Panc1 (cell line): ENCODE results near the gene PALM2AKAP2. TPM values are rescaled to one million over a fixed set of nuclear protein-coding genes. Genes with fewer than 3 reads are reported as not detected.

Source experiments
- ATAC-seq: fragments of 200-7000 bp; cut with Tn5 transposase; 2 replicates; pipeline ENCODE4 v1.9.1; 2020; ENCODE audit warnings: mild to moderate bottlenecking, moderate library complexity
- BruUV-seq: library from RNA; stranded (reverse); fragments of 400-500 nt; replicated peaks from 2 replicates; lab custom pipeline; 2021; lab: Mats Ljungman, UMichigan
- CTCF ChIA-PET: fragments of 300-600 bp; sonication (Branson Sonifier 250); formaldehyde crosslinking; loops from one replicate; lab custom pipeline; 2022; ENCODE audit warnings: antibody characterized with exemption; lab: Charles Lee
- POLR2A ChIA-PET: fragments of 300-600 bp; sonication (Branson Sonifier 250); formaldehyde crosslinking; loops from one replicate; lab custom pipeline; 2022; ENCODE audit warnings: antibody characterized with exemption; lab: Charles Lee
- DNase-seq: peaks from one replicate; pipeline ENCODE4 v3.0.0-alpha.2; 2010; ENCODE audit warnings: low read depth, low spot score
- H3K27ac ChIP-seq: 2 replicates; pipeline ENCODE4 v1.5.1; 2011; ENCODE audit warnings: mild to moderate bottlenecking, low read length, inconsistent platforms
- H3K27me3 ChIP-seq: fragments of 200-500 bp; sonication (Bioruptor generic); 2 replicates; pipeline ENCODE4 v1.6.0; 2014; ENCODE audit warnings: low read length, inconsistent platforms; ENCODE audit not compliant: control insufficient read depth, insufficient read depth
- H3K36me3 ChIP-seq: fragments of 200-500 bp; sonication (Bioruptor generic); 2 replicates; pipeline ENCODE4 v1.5.1; 2014; ENCODE audit warnings: inconsistent platforms, mild to moderate bottlenecking, low read length, moderate library complexity; ENCODE audit not compliant: control insufficient read depth, insufficient read depth
- H3K4me1 ChIP-seq: 2 replicates; pipeline ENCODE4 v1.5.1; 2011; ENCODE audit warnings: inconsistent platforms, mild to moderate bottlenecking, low read length, moderate library complexity; ENCODE audit not compliant: control insufficient read depth, insufficient read depth
- H3K4me3 ChIP-seq, 2 experiments: 2 replicates each; pipeline ENCODE4 v1.5.1; 2011 to 2012; ENCODE audit warnings: low read depth in 2 of 2, low read length in 2 of 2, mild to moderate bottlenecking in 2 of 2, inconsistent platforms in 1 of 2, moderate library complexity in 1 of 2
- H3K9me3 ChIP-seq: fragments of 200-500 bp; sonication (Bioruptor generic); 2 replicates; pipeline ENCODE4 v1.5.1; 2014; ENCODE audit warnings: low read depth, mild to moderate bottlenecking, inconsistent platforms, low read length, moderate library complexity; ENCODE audit not compliant: control insufficient read depth, insufficient read depth
- POLR2AphosphoS5 ChIP-seq: IDR thresholded peaks from 2 replicates; pipeline ENCODE4 v1.6.1; 2012; ENCODE audit warnings: mild to moderate bottlenecking, low read depth, low read length, moderate library complexity
- REST ChIP-seq, 2 experiments: IDR thresholded peaks; 2 replicates each; pipeline ENCODE4 v1.6.1; 2011 to 2012; ENCODE audit warnings: low read depth in 2 of 2, control low read depth in 1 of 2, low read length in 1 of 2, mild to moderate bottlenecking in 1 of 2, moderate library complexity in 1 of 2; ENCODE audit not compliant: insufficient read depth in 1 of 2
- SIN3A ChIP-seq: IDR thresholded peaks from 2 replicates; pipeline ENCODE4 v1.6.1; 2012; ENCODE audit warnings: low read depth, mild to moderate bottlenecking, low read length, moderate library complexity, borderline replicate concordance; ENCODE audit not compliant: insufficient read depth
- TCF7L2 ChIP-seq: IDR thresholded peaks from 2 replicates; pipeline ENCODE4 v1.6.1; 2011; ENCODE audit warnings: mild to moderate bottlenecking, low read depth, low read length, inconsistent platforms
- in situ Hi-C: cut with HindIII; loops from 2 replicates; pipeline ENCODE4 v1.10.0; 2016; ENCODE audit warnings: low sequenced_read_pairs, low pct_unique_long_range_greater_than_20kb
- intact Hi-C: fragments of 100-400 bp; cut with micrococcal nuclease; formaldehyde crosslinking; loops from one replicate; pipeline ENCODE4 v1.10.0; 2022; ENCODE audit not compliant: unreplicated experiment
- total RNA-seq: library from RNA; stranded (reverse); gene quantifications from one replicate; pipeline ENCODE4 v1.2.1, GENCODE V29; 2021; ENCODE audit not compliant: unreplicated experiment
- TF ChIP-seq, protein P1 (sequence below): fragments of 450-650 bp; IDR thresholded peaks from 2 replicates; pipeline ENCODE4 v1.5.1; 2017; ENCODE audit warnings: mild to moderate bottlenecking

Gene PALM2AKAP2
- total RNA-seq, 1 experiment from 2014 or later: 0.44 TPM

DNA sequence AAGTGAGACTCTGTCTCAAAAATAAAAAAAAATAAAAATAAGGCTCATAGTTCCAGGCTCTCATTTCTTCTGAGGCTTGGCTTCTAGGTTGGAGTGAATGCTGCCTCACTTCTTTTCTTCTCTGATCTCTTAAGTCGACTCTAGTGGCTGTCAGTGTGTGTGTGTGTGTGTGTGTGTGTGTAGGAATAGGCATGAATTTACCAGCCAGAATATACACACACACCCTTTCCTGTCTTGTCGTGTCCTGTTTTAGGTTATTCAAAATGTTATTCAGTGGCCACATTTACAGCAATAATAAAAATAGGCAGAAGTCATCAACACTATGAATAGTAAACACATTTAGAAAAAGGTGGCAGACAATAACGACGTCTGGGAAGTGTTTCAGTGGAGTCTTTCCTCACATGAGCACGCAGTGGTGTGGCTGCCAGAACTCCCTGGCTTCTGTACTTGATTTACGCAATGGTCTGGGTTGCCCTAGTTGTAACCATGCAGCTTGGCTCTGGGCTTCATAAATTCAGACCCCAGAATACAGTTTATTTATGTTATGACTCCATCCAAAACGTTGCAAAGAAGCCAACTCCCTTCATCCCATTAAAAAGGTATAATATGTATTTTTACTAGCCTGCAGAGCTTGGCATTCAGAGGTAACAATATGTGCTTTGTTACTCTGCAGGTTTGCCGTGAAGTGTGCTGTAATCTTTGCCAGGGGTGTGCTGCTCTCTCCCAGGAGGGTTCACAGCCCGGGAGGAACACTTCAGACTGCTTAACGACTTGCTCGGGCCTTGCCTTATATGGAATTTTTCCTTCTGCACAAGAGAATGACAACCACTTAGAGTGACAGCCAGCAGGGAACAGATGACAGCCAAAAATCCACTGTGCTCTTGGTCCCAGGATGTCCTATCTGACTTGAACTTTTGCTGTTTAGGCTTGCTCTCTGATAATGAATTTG lies 34.4 kb upstream of the PALM2AKAP2 start:
- POLR2A ChIA-PET: no interaction called here
- no peak overlapping the region for H3K27ac ChIP-seq
- no TSS peak for BruUV-seq
- no peaks in the 10 kb centered on the region for H3K4me1 ChIP-seq
- in situ Hi-C loops (no loop called here), intact Hi-C loops (no loop called here)
- CTCF ChIA-PET: no interaction called here
- H3K36me3 ChIP-seq: no peaks in the 10 kb centered on the region
- no peak for DNase-seq
- no peaks in the 10 kb centered on the region for H3K27me3 ChIP-seq
- no peaks in the 10 kb centered on the region for H3K9me3 ChIP-seq
- H3K4me3 ChIP-seq: no peak overlapping the region
- no peak for ATAC-seq
- no peak for TF ChIP-seq REST (IDR thresholded peaks at IDR 0.05; ENCODE audit: insufficient read depth in 1 of 2, low read depth in 2 of 2, low read length in 1 of 2)
- no peak for TF ChIP-seq POLR2AphosphoS5
- TF ChIP-seq SIN3A: no peak
- no peak for TF ChIP-seq TCF7L2
- TF ChIP-seq, protein P1, sequence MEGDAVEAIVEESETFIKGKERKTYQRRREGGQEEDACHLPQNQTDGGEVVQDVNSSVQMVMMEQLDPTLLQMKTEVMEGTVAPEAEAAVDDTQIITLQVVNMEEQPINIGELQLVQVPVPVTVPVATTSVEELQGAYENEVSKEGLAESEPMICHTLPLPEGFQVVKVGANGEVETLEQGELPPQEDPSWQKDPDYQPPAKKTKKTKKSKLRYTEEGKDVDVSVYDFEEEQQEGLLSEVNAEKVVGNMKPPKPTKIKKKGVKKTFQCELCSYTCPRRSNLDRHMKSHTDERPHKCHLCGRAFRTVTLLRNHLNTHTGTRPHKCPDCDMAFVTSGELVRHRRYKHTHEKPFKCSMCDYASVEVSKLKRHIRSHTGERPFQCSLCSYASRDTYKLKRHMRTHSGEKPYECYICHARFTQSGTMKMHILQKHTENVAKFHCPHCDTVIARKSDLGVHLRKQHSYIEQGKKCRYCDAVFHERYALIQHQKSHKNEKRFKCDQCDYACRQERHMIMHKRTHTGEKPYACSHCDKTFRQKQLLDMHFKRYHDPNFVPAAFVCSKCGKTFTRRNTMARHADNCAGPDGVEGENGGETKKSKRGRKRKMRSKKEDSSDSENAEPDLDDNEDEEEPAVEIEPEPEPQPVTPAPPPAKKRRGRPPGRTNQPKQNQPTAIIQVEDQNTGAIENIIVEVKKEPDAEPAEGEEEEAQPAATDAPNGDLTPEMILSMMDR: no peak

- no peaks in the 10 kb centered on the region for H3K9me3 ChIP-seq
- in situ Hi-C loops (no loop called here), intact Hi-C loops (no loop called here)
- H3K4me3 ChIP-seq: no peak overlapping the region
- no peak for DNase-seq
- BruUV-seq: no TSS peak
- H3K36me3 ChIP-seq: no peaks in the 10 kb centered on the region
- TF ChIP-seq POLR2AphosphoS5 (no peak), TCF7L2 (no peak), SIN3A (no peak), REST (IDR thresholded peaks at IDR 0.05; ENCODE audit: insufficient read depth in 1 of 2, low read depth in 2 of 2, low read length in 1 of 2) (no peak)
- TF ChIP-seq, protein P1: no peak
- H3K27me3 ChIP-seq: no peaks in the 10 kb centered on the region; the same call in 1 of the 2 replicates
- CTCF ChIA-PET: no interaction called here
- ATAC-seq: no peak
- H3K27ac ChIP-seq: no peak overlapping the region
- no peaks in the 10 kb centered on the region for H3K4me1 ChIP-seq
- POLR2A ChIA-PET: no interaction called here
Observed at GRCh38 chr9:109751253-109751652, 28.7 kb upstream of the PALM2AKAP2 start.
